Urinary bladder (tissue), 4 donors: ENCODE measurements around the gene CACNA1A. TPM values are rescaled to one million over a fixed set of nuclear protein-coding genes. Genes with fewer than 3 reads are reported as not detected.

Experiments used
- DNase-seq: peaks from one replicate; pipeline ENCODE4 v3.0.0-alpha.2; 2015; ENCODE audit errors: extremely low spot score
- H3K27ac ChIP-seq: one replicate; pipeline ENCODE4 v1.5.1; 2013; ENCODE audit warnings: low read depth, mild to moderate bottlenecking, moderate library complexity
- H3K36me3 ChIP-seq: one replicate; pipeline ENCODE4 v1.6.1; 2013; ENCODE audit warnings: mild to moderate bottlenecking, moderate library complexity; ENCODE audit not compliant: insufficient read depth
- H3K4me1 ChIP-seq: one replicate; pipeline ENCODE4 v1.6.1; 2013; ENCODE audit warnings: mild to moderate bottlenecking, moderate library complexity; ENCODE audit not compliant: insufficient read depth
- H3K4me3 ChIP-seq: one replicate; pipeline ENCODE4 v1.5.1; 2013; ENCODE audit warnings: low read depth, low read length
- WGBS: extraction: QIAGEN DNeasy Blood & Tissue Kit; methylation state at CpG from one replicate; pipeline ENCODE4 v1.1.7; 2013; 5-methylcytosine and 5-hydroxymethylcytosine counted together
- polyA plus RNA-seq: library from polyadenylated mRNA; stranded (reverse); fragments of 200-250 nt; gene quantifications from one replicate; pipeline ENCODE4 v1.2.3, GENCODE V29; 2013
- total RNA-seq: library from RNA; depleted of rRNA; stranded (reverse); fragments of >200 nt; gene quantifications from one replicate; pipeline ENCODE4 v1.2.3, GENCODE V29; 2014
- donor health status: healthy with polysubstance abuse.
- donor health status: healthy.

Gene CACNA1A
- total and polyA plus RNA-seq, 2 donors, result 0.75 to 1.7 TPM

- no peak for DNase-seq
- 80% methylated on average over 2 of the region's 2 CpGs for WGBS
Measured at GRCh38 chr19:13297023-13297422, 209.3 kb downstream of the CACNA1A start.

GRCh38 chr19:13294812-13295567, 211.3 kb downstream of the CACNA1A start:
- Histone ChIP-seq H3K27ac (no peak overlapping the region), H3K36me3 (no peaks in the 10 kb centered on the region), H3K4me3 (no peak overlapping the region), H3K4me1 (no peaks in the 10 kb centered on the region)
- 76% methylated on average over 5 of the region's 5 CpGs for WGBS
- no peak for DNase-seq

More at GRCh38 chr19:13297023-13297422, 209.3 kb downstream of the CACNA1A start:
- Histone ChIP-seq H3K4me1 (no peaks in the 10 kb centered on the region), H3K4me3 (no peak overlapping the region), H3K27ac (no peak overlapping the region), H3K36me3 (no peaks in the 10 kb centered on the region)

GRCh38 chr19:13291913-13292312, 214.4 kb downstream of the CACNA1A start:
- no peak overlapping the region for H3K27ac ChIP-seq
- no peaks in the 10 kb centered on the region for H3K4me1 ChIP-seq
- WGBS, result 79% methylated on average over 3 of the region's 3 CpGs
- H3K4me3 ChIP-seq, result no peak overlapping the region
- no peak for DNase-seq
- H3K36me3 ChIP-seq, result no peaks in the 10 kb centered on the region

- no peak overlapping the region for H3K4me3 ChIP-seq
- no peak for DNase-seq
- no peak overlapping the region for H3K27ac ChIP-seq
- H3K4me1 ChIP-seq, result no peaks in the 10 kb centered on the region
- H3K36me3 ChIP-seq, result no peaks in the 10 kb centered on the region
- 77% methylated on average over 4 of the region's 4 CpGs for WGBS
Measured at GRCh38 chr19:13290741-13291140, 215.5 kb downstream of the CACNA1A start.

- 85% methylated on average over 4 of the region's 4 CpGs for WGBS
- Histone ChIP-seq H3K4me1 (no peaks in the 10 kb centered on the region), H3K27ac (no peak overlapping the region), H3K4me3 (no peak overlapping the region), H3K36me3 (no peaks in the 10 kb centered on the region)
- no peak for DNase-seq
Measured at GRCh38 chr19:13289295-13289694, 217.0 kb downstream of the CACNA1A start.

GRCh38 chr19:13286195-13286985, 219.9 kb downstream of the CACNA1A start:
- no peak overlapping the region for H3K4me3 ChIP-seq
- no peak overlapping the region for H3K27ac ChIP-seq
- no peak for DNase-seq
- WGBS, result 89% methylated on average over 31 of the region's 31 CpGs
- H3K36me3 ChIP-seq, result no peaks in the 10 kb centered on the region
- no peaks in the 10 kb centered on the region for H3K4me1 ChIP-seq

GRCh38 chr19:13284929-13285928, 221.1 kb downstream of the CACNA1A start:
- 53% methylated on average over 13 of the region's 13 CpGs for WGBS
- DNase-seq, result no peak

GRCh38 chr19:13283871-13284270, 222.4 kb downstream of the CACNA1A start:
- no peak overlapping the region for H3K4me3 ChIP-seq
- no peaks in the 10 kb centered on the region for H3K4me1 ChIP-seq
- no peak for DNase-seq
- no peaks in the 10 kb centered on the region for H3K36me3 ChIP-seq
- WGBS, result 41% methylated on average over 1 of the region's 1 CpG
- H3K27ac ChIP-seq, result no peak overlapping the region

More at GRCh38 chr19:13284929-13285928, 221.1 kb downstream of the CACNA1A start:
- H3K4me3 ChIP-seq, result no peak overlapping the region
- no peak overlapping the region for H3K27ac ChIP-seq
- H3K4me1 ChIP-seq, result no peaks in the 10 kb centered on the region
- no peaks in the 10 kb centered on the region for H3K36me3 ChIP-seq

GRCh38 chr19:13282486-13283065, 223.7 kb downstream of the CACNA1A start:
- Histone ChIP-seq H3K4me3 (no peak overlapping the region), H3K36me3 (no peaks in the 10 kb centered on the region), H3K27ac (no peak overlapping the region), H3K4me1 (no peaks in the 10 kb centered on the region)
- no peak for DNase-seq
- WGBS, result 66% methylated on average over 8 of the region's 8 CpGs

GRCh38 chr19:13281567-13282291, 224.6 kb downstream of the CACNA1A start:
- Histone ChIP-seq H3K27ac (no peak overlapping the region), H3K36me3 (no peaks in the 10 kb centered on the region), H3K4me1 (no peaks in the 10 kb centered on the region), H3K4me3 (no peak overlapping the region)
- no peak for DNase-seq
- 41% methylated on average over 24 of the region's 24 CpGs for WGBS

- DNase-seq, result peak; percentile 41
- Histone ChIP-seq H3K4me1 (no peaks in the 10 kb centered on the region), H3K4me3 (no peak overlapping the region), H3K36me3 (no peaks in the 10 kb centered on the region), H3K27ac (no peak overlapping the region)
- WGBS, result 45% methylated on average over 17 of the region's 17 CpGs
Measured at GRCh38 chr19:13277104-13277809, 229.0 kb downstream of the CACNA1A start.
